Ovary (tissue), 9 donors: Measurements from ENCODE around the gene PGR. TPM values are rescaled to one million over a fixed set of nuclear protein-coding genes. Genes with fewer than 3 reads are reported as not detected.

Source experiments
- DNase-seq, 5 donors: peaks; one replicate each; pipeline ENCODE4 v3.0.0-alpha.2; 2019 to 2020
- H3K27ac ChIP-seq, 2 donors: fragments of 200-600 bp; one replicate each; pipeline versions ENCODE4 v1.5.1 to v1.8.0; 2019 to 2022
- H3K27me3 ChIP-seq: fragments of 200-600 bp; one replicate; pipeline ENCODE4 v1.8.0; 2022
- H3K36me3 ChIP-seq: fragments of 200-600 bp; sonication (generic); one replicate; pipeline ENCODE4 v1.5.1; 2019
- H3K4me1 ChIP-seq: one replicate; pipeline ENCODE4 v1.8.1; 2013; ENCODE audit warnings: mild to moderate bottlenecking, moderate library complexity; ENCODE audit not compliant: insufficient read depth
- H3K4me3 ChIP-seq: fragments of 200-600 bp; sonication (generic); one replicate; pipeline ENCODE4 v1.5.1; 2017
- H3K9me3 ChIP-seq, 2 donors: fragments of 200-600 bp in 1 of 2; sonication (generic) in 1 of 2; one replicate each; pipeline versions ENCODE4 v1.5.1 to v1.8.1; 2013 to 2019; ENCODE audit warnings: mild to moderate bottlenecking in 1 of 2, moderate library complexity in 1 of 2
- EP300 ChIP-seq: sonication (generic); formaldehyde crosslinking; IDR thresholded peaks from one replicate; pipeline ENCODE4 v1.6.1; 2017; ENCODE audit warnings: antibody characterized with exemption
- POLR2A ChIP-seq: fragments of 450-650 bp; IDR thresholded peaks from one replicate; pipeline ENCODE4 v1.6.1; 2017; ENCODE audit warnings: antibody characterized with exemption, mild to moderate bottlenecking, moderate library complexity
- WGBS, 3 donors: extraction: QIAGEN DNeasy Blood & Tissue Kit in 1 of 3; methylation state at CpG; one replicate each; pipeline versions ENCODE4 v1.1.5 to v1.1.7; 2013 to 2017; 5-methylcytosine and 5-hydroxymethylcytosine counted together
- intact Hi-C, 4 donors: fragments of 100-400 bp; cut with DNase I; formaldehyde crosslinking; loops; one replicate each; pipeline versions ENCODE4 v1.11.0 to v1.15.1; 2022 to 2023
- polyA plus RNA-seq, 2 donors: library from polyadenylated mRNA; stranded (reverse); fragments of 200-250 nt in 1 of 2; fragments of 350-450 nt in 1 of 2; fragmentation: Illumina TruSeq in 1 of 2; extraction: RNeasy Lipid Tissue Mini Kit (QIAGEN cat#74804) in 1 of 2; gene quantifications; one replicate each; pipeline ENCODE4 v1.2.3, GENCODE V29; 2013 to 2014
- total RNA-seq, 7 donors: library from RNA; depleted of rRNA in 2 of 7; stranded (reverse); fragments of >200 nt in 2 of 7; fragmentation: NEBNext Ultra II Directional in 3 of 7; extraction: Animal tissue kit (Norgen Biotek cat#: 25700) in 3 of 7; gene quantifications; one replicate each; pipeline versions ENCODE4 v1.1.0 to v1.2.4, GENCODE V29; 2016 to 2023
- TF ChIP-seq, protein P1 (sequence below), 3 donors: fragments of 450-650 bp in 2 of 3; fragments of 200-600 bp in 1 of 3; IDR thresholded peaks; one replicate each; pipeline versions ENCODE4 v1.5.1 to v1.8.0; 2016 to 2022; ENCODE audit warnings: antibody characterized with exemption in 3 of 3, mild to moderate bottlenecking in 1 of 3
- donor health status: DM: no; HTN: no; CAD: no; lungs with moderate emphysema.
- donor health status: DM: no; HTN: no; CAD: no.
- donor health status: Bipolar disorder and iron deficiency.
- donor health status: DM: yes; HTN: yes; CAD: no.
- donor health status: DM: no; HTN: no; CAD: no.
- donor health status: DM: yes; HTN: yes; CAD: no.

The PGR gene
- total and polyA plus RNA-seq, 9 donors, result 6.1 to 94.3 (median 21.3) TPM

DNA sequence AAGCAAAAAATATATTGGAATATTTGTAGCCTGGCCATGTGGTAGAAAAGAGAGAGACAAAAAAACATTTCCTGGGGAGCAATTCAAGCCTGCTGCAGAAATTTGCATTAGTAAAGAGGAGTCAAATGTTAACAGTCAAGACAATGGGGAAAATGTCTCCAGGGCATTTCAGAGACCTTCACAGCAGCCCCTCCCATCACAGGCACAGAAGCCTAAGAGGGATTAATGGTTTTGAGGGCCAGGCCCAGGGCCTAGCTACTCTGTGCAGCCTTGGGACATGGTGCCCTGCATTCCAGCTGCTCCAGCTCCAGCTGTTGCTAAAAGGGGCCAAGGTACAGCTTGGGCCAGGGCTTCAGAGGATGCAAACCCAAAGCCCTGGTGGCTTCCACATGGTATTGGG, 46.8 kb downstream of the PGR start:
- H3K4me3 ChIP-seq, result no peak overlapping the region
- no peak for DNase-seq
- no peaks in the 10 kb centered on the region for H3K27me3 ChIP-seq
- H3K9me3 ChIP-seq, result peaks cover 0 to 13% of the 10 kb centered on the region in 2 donors
- intact Hi-C loops, result no loop called here
- H3K27ac ChIP-seq, result no peak overlapping the region
- H3K36me3 ChIP-seq, result no peaks in the 10 kb centered on the region
- H3K4me1 ChIP-seq, result no peaks in the 10 kb centered on the region
- no peak for TF ChIP-seq EP300
- TF ChIP-seq, protein P1, sequence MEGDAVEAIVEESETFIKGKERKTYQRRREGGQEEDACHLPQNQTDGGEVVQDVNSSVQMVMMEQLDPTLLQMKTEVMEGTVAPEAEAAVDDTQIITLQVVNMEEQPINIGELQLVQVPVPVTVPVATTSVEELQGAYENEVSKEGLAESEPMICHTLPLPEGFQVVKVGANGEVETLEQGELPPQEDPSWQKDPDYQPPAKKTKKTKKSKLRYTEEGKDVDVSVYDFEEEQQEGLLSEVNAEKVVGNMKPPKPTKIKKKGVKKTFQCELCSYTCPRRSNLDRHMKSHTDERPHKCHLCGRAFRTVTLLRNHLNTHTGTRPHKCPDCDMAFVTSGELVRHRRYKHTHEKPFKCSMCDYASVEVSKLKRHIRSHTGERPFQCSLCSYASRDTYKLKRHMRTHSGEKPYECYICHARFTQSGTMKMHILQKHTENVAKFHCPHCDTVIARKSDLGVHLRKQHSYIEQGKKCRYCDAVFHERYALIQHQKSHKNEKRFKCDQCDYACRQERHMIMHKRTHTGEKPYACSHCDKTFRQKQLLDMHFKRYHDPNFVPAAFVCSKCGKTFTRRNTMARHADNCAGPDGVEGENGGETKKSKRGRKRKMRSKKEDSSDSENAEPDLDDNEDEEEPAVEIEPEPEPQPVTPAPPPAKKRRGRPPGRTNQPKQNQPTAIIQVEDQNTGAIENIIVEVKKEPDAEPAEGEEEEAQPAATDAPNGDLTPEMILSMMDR (IDR thresholded peaks at IDR 0.05), result no peak
- TF ChIP-seq POLR2A, result no peak

DNA sequence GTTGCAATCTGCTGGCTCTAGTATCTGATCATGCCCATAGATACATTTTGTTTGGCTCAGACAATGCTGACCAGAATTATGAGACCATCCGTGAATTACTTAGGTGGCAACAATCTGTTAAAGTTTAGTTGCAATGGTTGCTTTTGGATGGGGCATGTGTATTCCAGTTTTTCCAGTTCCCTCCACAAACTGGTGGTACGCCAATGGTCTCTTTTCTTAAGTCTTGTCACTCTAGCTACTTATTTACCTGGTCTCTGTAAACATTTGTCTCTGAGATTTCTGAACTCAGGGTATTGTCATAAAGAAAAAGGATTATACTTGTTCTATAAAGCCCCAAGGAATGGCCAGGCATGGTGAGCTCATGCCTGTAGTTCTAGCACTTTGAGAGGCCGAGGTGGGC, 65.9 kb downstream of the PGR start:
- no peak for DNase-seq
- Histone ChIP-seq H3K36me3 (no peaks in the 10 kb centered on the region), H3K27ac (no peak overlapping the region), H3K4me1 (peaks cover 3% of the 10 kb centered on the region), H3K27me3 (no peaks in the 10 kb centered on the region), H3K4me3 (no peak overlapping the region), H3K9me3 (no peaks in the 10 kb centered on the region)
- no peak for TF ChIP-seq POLR2A
- no peak for TF ChIP-seq EP300
- TF ChIP-seq, protein P1 (IDR thresholded peaks at IDR 0.05), result no peak
- intact Hi-C loops, result no loop called here
- WGBS, 3 donors, result 88 to 98% (median 95%) methylated on average over 3 of the region's 3 CpGs

DNA sequence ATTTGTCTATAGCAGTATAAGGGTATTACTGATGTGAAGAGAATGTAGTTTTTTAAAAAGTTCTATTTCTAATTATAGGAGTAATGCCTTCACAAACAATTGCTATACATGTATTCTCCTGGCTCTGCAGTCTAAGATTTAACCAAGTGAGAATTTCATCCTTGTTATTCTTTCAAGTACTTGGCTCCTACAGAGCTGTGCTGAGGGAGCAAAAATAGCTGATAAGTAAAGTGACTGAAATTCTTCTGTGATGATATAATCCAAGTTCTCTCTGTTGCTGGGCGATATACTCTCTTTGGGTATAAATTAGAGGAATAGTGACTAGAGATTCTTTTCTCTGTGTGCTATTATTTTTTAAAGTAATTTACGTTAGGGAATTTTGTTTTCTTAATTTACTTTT, 68.0 kb downstream of the PGR start:
- Histone ChIP-seq H3K4me3 (no peak overlapping the region), H3K27ac (no peak overlapping the region), H3K27me3 (no peaks in the 10 kb centered on the region), H3K4me1 (peaks cover 1% of the 10 kb centered on the region), H3K9me3 (no peaks in the 10 kb centered on the region), H3K36me3 (no peaks in the 10 kb centered on the region)
- 4 to 19% (median 9%) methylated on average over 2 of the region's 2 CpGs for WGBS, 3 donors
- no peak for DNase-seq
- intact Hi-C loops, result no loop called here
- TF ChIP-seq POLR2A, result no peak

DNA sequence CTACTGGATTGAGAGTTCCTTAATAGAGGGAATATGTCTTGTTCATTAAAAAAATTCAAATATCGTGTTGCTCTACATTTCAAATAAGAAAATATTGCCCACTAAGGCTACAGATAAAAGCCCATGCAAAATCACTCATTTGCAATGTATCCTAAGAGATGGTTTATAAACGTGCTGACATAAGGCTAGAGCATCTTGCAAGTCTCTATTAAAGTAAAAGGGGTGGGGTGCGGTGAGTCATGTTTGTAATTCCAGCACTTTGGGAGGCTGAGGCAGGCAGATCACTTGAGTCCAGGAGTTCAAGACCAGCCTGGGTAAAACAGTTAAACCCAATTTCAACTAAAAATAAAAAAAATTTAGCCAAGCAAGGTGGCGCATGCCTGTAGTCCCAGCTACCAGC, 70.3 kb downstream of the PGR start:
- intact Hi-C loops, result no loop called here
- WGBS, 3 donors, result 82 to 91% (median 90%) methylated on average over 4 of the region's 4 CpGs
- H3K27ac ChIP-seq, result no peak overlapping the region
- H3K4me1 ChIP-seq, result peaks cover under 1% of the 10 kb centered on the region
- no peaks in the 10 kb centered on the region for H3K36me3 ChIP-seq
- DNase-seq, result no peak
- TF ChIP-seq EP300, result no peak
- no peak for TF ChIP-seq POLR2A
- TF ChIP-seq, protein P1 (IDR thresholded peaks at IDR 0.05), result no peak
- no peaks in the 10 kb centered on the region for H3K27me3 ChIP-seq
- no peaks in the 10 kb centered on the region for H3K9me3 ChIP-seq
- no peak overlapping the region for H3K4me3 ChIP-seq

DNA sequence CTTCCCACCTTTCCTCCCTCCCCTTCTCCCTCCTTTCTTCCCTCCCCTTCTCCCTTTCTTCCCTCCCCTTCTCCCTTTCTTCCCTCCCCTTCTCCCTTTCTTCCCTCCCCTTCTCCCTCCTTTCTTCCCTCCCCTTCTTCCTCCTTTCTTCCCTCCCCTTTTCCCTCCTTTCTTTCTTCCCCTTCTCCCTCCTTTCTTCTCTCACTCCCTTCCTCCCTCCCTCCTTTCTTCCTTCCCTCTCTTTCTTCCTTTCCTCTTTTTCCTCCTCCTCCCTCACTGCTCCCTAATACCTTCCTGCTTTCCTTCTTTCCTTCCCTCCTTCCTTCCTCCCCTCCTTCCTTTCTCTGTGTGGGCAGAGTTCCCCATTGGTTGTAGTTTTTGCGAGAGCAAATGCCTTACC, 76.1 kb downstream of the PGR start:
- Histone ChIP-seq H3K27ac (no peak overlapping the region), H3K27me3 (no peaks in the 10 kb centered on the region), H3K4me1 (no peaks in the 10 kb centered on the region), H3K36me3 (no peaks in the 10 kb centered on the region), H3K4me3 (no peak overlapping the region), H3K9me3 (no peaks in the 10 kb centered on the region)
- DNase-seq, result no peak
- intact Hi-C loops, result no loop called here
- 87 to 100% (median 91%) methylated on average over 1 of the region's 1 CpG for WGBS, 3 donors
- TF ChIP-seq EP300 (no peak), POLR2A (no peak)
- TF ChIP-seq, protein P1 (IDR thresholded peaks at IDR 0.05), result no peak
